ENCODE data around the gene ENPEP. TPM values are rescaled to one million over a fixed set of nuclear protein-coding genes. Genes with fewer than 3 reads are reported as not detected.

ENPEP gene
- total RNA-seq, 1 experiment from 2014 or later: 0.33 TPM

DNA sequence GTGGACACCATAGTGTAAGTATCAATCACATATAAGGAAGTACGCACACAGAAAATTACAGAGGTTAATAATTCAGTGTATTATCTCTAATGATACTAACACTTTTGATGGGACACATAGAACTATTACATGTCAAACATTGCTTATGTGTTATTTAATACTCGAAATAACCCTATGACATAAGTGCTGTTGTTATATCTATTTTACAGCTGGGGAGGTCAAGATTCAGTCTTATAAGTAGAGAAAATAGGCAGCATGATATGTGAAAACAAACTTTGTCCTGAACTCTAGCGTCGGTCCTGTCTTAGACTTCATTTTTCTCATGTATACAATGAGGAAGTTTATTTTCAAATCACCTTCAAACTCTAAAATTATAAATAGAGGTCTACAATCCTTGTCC lies 23.2 kb downstream of the ENPEP start (continued):
- TF ChIP-seq, protein P1, sequence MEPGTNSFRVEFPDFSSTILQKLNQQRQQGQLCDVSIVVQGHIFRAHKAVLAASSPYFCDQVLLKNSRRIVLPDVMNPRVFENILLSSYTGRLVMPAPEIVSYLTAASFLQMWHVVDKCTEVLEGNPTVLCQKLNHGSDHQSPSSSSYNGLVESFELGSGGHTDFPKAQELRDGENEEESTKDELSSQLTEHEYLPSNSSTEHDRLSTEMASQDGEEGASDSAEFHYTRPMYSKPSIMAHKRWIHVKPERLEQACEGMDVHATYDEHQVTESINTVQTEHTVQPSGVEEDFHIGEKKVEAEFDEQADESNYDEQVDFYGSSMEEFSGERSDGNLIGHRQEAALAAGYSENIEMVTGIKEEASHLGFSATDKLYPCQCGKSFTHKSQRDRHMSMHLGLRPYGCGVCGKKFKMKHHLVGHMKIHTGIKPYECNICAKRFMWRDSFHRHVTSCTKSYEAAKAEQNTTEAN (CRISPR knock-in tag; IDR thresholded peaks at IDR 0.05): no peak
- no peak for TF ChIP-seq ZNF671 (CRISPR knock-in tag; IDR thresholded peaks at IDR 0.05)
- no peak for TF ChIP-seq SOX15 (CRISPR knock-in tag; IDR thresholded peaks at IDR 0.05)

DNA sequence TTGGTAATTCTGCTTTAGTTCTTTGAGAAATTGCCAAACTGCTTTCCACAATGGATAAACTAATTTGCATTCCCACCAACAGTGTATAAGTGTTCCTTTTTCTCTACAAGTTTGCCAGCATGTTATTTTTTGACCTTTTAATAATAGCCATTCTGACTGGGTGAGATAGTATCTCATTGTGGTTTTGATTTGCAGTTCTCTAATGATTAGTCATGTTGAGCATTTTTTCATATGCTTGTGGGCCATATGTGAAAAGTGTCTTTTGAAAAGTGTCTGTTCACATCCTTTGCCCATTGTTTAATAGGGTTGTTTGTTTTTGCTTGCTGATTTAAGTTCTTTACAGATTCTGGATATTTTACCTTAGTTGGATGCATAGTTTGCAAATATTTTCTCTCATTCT lies 25.9 kb downstream of the ENPEP start:
- ATAC-seq (no peak), DNase-seq (ENCODE audit: low spot score) (no peak)
- Mint-ChIP-seq H3K36me3 (no peaks in the 10 kb centered on the region), H3K27ac (no peak overlapping the region), H3K4me1 (peaks cover 7% of the 10 kb centered on the region), H3K27me3 (ENCODE audit: low read depth) (no peaks in the 10 kb centered on the region; the same call in none of the 2 replicates), H3K9me3 (peaks cover 3% of the 10 kb centered on the region; the same call in 1 of the 2 replicates), H3K4me3 (no peak overlapping the region)
- ChIA-PET POLR2A (no interaction called here), CTCF (no interaction called here)
- TF ChIP-seq HMGA2 (CRISPR knock-in tag; IDR thresholded peaks at IDR 0.05) (no peak), NR1H2 (CRISPR knock-in tag; IDR thresholded peaks at IDR 0.05) (no peak), ATF1 (CRISPR knock-in tag; IDR thresholded peaks at IDR 0.05) (no peak), MXD4 (CRISPR knock-in tag; IDR thresholded peaks at IDR 0.05; ENCODE audit: borderline replicate concordance) (no peak), ZNF416 (CRISPR knock-in tag; IDR thresholded peaks at IDR 0.05) (no peak), GABPB1 (CRISPR knock-in tag; IDR thresholded peaks at IDR 0.05) (no peak), RORB (CRISPR knock-in tag; IDR thresholded peaks at IDR 0.05) (no peak)
- TF ChIP-seq, protein P2, sequence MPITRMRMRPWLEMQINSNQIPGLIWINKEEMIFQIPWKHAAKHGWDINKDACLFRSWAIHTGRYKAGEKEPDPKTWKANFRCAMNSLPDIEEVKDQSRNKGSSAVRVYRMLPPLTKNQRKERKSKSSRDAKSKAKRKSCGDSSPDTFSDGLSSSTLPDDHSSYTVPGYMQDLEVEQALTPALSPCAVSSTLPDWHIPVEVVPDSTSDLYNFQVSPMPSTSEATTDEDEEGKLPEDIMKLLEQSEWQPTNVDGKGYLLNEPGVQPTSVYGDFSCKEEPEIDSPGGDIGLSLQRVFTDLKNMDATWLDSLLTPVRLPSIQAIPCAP (CRISPR knock-in tag; IDR thresholded peaks at IDR 0.05): no peak
- TF ChIP-seq, protein P3, sequence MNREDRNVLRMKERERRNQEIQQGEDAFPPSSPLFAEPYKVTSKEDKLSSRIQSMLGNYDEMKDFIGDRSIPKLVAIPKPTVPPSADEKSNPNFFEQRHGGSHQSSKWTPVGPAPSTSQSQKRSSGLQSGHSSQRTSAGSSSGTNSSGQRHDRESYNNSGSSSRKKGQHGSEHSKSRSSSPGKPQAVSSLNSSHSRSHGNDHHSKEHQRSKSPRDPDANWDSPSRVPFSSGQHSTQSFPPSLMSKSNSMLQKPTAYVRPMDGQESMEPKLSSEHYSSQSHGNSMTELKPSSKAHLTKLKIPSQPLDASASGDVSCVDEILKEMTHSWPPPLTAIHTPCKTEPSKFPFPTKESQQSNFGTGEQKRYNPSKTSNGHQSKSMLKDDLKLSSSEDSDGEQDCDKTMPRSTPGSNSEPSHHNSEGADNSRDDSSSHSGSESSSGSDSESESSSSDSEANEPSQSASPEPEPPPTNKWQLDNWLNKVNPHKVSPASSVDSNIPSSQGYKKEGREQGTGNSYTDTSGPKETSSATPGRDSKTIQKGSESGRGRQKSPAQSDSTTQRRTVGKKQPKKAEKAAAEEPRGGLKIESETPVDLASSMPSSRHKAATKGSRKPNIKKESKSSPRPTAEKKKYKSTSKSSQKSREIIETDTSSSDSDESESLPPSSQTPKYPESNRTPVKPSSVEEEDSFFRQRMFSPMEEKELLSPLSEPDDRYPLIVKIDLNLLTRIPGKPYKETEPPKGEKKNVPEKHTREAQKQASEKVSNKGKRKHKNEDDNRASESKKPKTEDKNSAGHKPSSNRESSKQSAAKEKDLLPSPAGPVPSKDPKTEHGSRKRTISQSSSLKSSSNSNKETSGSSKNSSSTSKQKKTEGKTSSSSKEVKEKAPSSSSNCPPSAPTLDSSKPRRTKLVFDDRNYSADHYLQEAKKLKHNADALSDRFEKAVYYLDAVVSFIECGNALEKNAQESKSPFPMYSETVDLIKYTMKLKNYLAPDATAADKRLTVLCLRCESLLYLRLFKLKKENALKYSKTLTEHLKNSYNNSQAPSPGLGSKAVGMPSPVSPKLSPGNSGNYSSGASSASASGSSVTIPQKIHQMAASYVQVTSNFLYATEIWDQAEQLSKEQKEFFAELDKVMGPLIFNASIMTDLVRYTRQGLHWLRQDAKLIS (CRISPR knock-in tag; IDR thresholded peaks at IDR 0.05; ENCODE audit: borderline replicate concordance): no peak
- TF ChIP-seq, protein P4, sequence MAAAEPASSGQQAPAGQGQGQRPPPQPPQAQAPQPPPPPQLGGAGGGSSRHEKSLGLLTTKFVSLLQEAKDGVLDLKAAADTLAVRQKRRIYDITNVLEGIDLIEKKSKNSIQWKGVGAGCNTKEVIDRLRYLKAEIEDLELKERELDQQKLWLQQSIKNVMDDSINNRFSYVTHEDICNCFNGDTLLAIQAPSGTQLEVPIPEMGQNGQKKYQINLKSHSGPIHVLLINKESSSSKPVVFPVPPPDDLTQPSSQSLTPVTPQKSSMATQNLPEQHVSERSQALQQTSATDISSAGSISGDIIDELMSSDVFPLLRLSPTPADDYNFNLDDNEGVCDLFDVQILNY (CRISPR knock-in tag; IDR thresholded peaks at IDR 0.05): no peak

DNA sequence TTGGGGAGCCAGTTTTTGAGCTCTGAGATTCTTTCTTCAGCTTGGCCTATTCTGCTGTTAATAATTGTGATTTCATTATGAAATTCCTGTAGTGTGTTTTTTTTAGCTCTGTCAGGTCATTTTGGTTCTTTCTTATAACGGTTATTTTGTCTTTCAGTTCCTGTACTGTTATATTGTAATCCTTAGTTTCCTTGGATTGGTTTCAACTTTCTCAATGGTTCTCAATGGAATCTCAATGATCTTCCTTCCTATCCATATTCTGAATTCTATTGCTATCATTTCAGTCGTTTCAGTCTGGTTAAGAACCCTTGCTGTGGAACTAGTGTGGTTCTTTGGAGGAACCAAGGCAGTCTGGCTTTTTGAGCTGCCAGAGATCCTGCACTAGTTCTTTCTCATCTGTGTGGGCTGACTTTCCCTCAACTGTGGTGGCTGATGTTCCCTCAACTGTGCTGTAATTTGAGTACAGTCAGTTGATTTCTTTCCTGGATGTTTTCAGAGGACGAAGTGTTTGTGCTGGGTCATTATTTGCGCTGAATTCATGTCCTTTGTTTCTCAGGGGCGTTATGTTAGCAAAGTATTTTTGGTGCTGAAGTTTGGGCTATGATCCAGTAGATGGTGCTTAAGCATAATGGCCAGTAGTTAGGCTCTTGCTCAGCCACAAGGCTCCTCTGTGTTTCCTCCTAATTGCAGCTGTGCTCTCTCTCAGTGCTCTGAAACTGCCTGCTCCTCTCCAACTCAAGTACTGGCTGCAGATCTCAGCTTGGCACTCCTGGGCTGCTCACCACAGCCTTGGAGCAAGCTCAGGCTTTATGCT lies 27.5 kb downstream of the ENPEP start:
- Mint-ChIP-seq H3K27ac (no peak overlapping the region), H3K36me3 (no peaks in the 10 kb centered on the region), H3K4me3 (no peak overlapping the region), H3K27me3 (ENCODE audit: low read depth) (no peaks in the 10 kb centered on the region; the same call in none of the 2 replicates), H3K4me1 (peaks cover 7% of the 10 kb centered on the region), H3K9me3 (peaks cover 3% of the 10 kb centered on the region; the same call in 1 of the 2 replicates)
- DNase-seq (ENCODE audit: low spot score) (no peak), ATAC-seq (peak; percentile 86)
- CTCF ChIA-PET: interaction anchor here (2.1 kb wide), 1 partner anchor 159 kb away, joined by 9 read pairs; no protein-coding TSS in a partner anchor
- POLR2A ChIA-PET: no interaction called here
- TF ChIP-seq HMGA2 (CRISPR knock-in tag; IDR thresholded peaks at IDR 0.05) (no peak), KAT7 (CRISPR knock-in tag; IDR thresholded peaks at IDR 0.05; ENCODE audit: borderline replicate concordance) (no peak), NFATC4 (CRISPR knock-in tag; IDR thresholded peaks at IDR 0.05) (no peak)

Measured in WTC11 (cell line).